OCI-LY3 (cell line): ENCODE measurements around the gene GPR37.

ENCODE experiments used
- CTCF ChIP-seq: fragments of 200-600, 300-600 bp; sonication (generic); IDR thresholded peaks from 2 replicates; pipeline ENCODE4 v1.5.1; 2014; ENCODE audit warnings: antibody characterized with exemption, low read length, low read depth
- EZH2phosphoT487 ChIP-seq: fragments of 200-600 bp; shearing (Covaris generic); IDR thresholded peaks from 2 replicates; pipeline ENCODE4 v1.6.1; 2018; ENCODE audit warnings: antibody characterized with exemption, mixed run types, low read depth

- TF ChIP-seq CTCF = no peak
- no peak for TF ChIP-seq EZH2phosphoT487
Measured at GRCh38 chr7:124776153-124776552, 10.6 kb upstream of the GPR37 start.
